GM23338 (cell line): Measurements from ENCODE around the gene MED13. TPM values are rescaled to one million over a fixed set of nuclear protein-coding genes. Genes with fewer than 3 reads are reported as not detected.

Experiments used
- ATAC-seq: fragments of 200-7000 bp; cut with Tn5 transposase; 3 replicates; pipeline ENCODE4 v1.9.1; 2020
- DNase-seq: peaks from one replicate; pipeline ENCODE4 v3.0.0-alpha.2; 2015; ENCODE audit warnings: low spot score
- H2AFZ ChIP-seq: fragments of 200-600 bp; sonication (generic); 2 replicates; pipeline ENCODE4 v1.8.0; 2016; ENCODE audit warnings: antibody characterized with exemption, mild to moderate bottlenecking, moderate library complexity
- H3F3A ChIP-seq: fragments of 200-600 bp; sonication (generic); replicated peaks from 2 replicates; pipeline ENCODE4 v1.8.0; 2017; ENCODE audit warnings: antibody characterized with exemption, mixed run types, low read depth
- H3K27ac ChIP-seq: fragments of 200-600 bp; sonication (generic); 2 replicates; pipeline ENCODE4 v1.6.1; 2016; ENCODE audit warnings: low read depth
- H3K27me3 ChIP-seq: fragments of 200-600 bp; sonication (generic); 2 replicates; pipeline ENCODE4 v1.8.0; 2016; ENCODE audit warnings: mild to moderate bottlenecking, mixed run types, moderate library complexity; ENCODE audit not compliant: insufficient read depth
- H3K36me3 ChIP-seq: fragments of 200-600 bp; sonication (generic); 2 replicates; pipeline ENCODE4 v1.8.0; 2016; ENCODE audit warnings: mild to moderate bottlenecking; ENCODE audit not compliant: insufficient read depth
- H3K4me1 ChIP-seq: fragments of 200-600 bp; sonication (generic); 2 replicates; pipeline ENCODE4 v1.8.0; 2016; ENCODE audit warnings: mild to moderate bottlenecking, moderate library complexity; ENCODE audit not compliant: insufficient read depth
- H3K4me2 ChIP-seq: fragments of 200-600 bp; sonication (generic); 2 replicates; pipeline ENCODE4 v1.7.1; 2017; ENCODE audit warnings: mixed run types
- H3K4me3 ChIP-seq: fragments of 200-600 bp; sonication (generic); 2 replicates; pipeline ENCODE4 v1.6.1; 2016; ENCODE audit warnings: mixed run types
- H3K79me2 ChIP-seq: fragments of 200-600 bp; sonication (generic); replicated peaks from 2 replicates; pipeline ENCODE4 v1.8.0; 2017; ENCODE audit warnings: mild to moderate bottlenecking; ENCODE audit not compliant: insufficient read depth
- H3K9me2 ChIP-seq: fragments of 200-600 bp; sonication (generic); 2 replicates; pipeline ENCODE4 v1.8.0; 2017; ENCODE audit not compliant: insufficient read depth
- H4K20me1 ChIP-seq: fragments of 200-600 bp; sonication (generic); replicated peaks from 2 replicates; pipeline ENCODE4 v1.8.0; 2017; ENCODE audit warnings: mild to moderate bottlenecking; ENCODE audit not compliant: insufficient read depth
- H3K27ac Mint-ChIP-seq: 2 replicates; pipeline ENCODE4 v1.8.0; 2020; ENCODE audit warnings: inconsistent platforms, mild to moderate bottlenecking, moderate library complexity, mixed read lengths
- H3K27me3 Mint-ChIP-seq: 3 replicates; pipeline ENCODE4 v1.8.0; 2022; ENCODE audit warnings: low read depth, mild to moderate bottlenecking, moderate library complexity, mixed read lengths, inconsistent platforms; ENCODE audit not compliant: insufficient read depth, poor library complexity
- H3K36me3 Mint-ChIP-seq: 3 replicates; pipeline ENCODE4 v1.8.0; 2021; ENCODE audit warnings: low read depth, mild to moderate bottlenecking, inconsistent platforms, moderate library complexity, mixed read lengths
- H3K4me1 Mint-ChIP-seq: 3 replicates; pipeline ENCODE4 v1.8.0; 2020; ENCODE audit warnings: mild to moderate bottlenecking, inconsistent platforms, mixed read lengths
- H3K4me3 Mint-ChIP-seq: 3 replicates; pipeline ENCODE4 v1.8.0; 2021; ENCODE audit warnings: moderate library complexity, mild to moderate bottlenecking, inconsistent platforms, mixed read lengths
- H3K9me3 Mint-ChIP-seq: 3 replicates; pipeline ENCODE4 v1.8.0; 2020; ENCODE audit warnings: moderate library complexity, mild to moderate bottlenecking, inconsistent platforms, mixed read lengths
- CREB1 ChIP-seq: fragments of 250-450 bp; sonication (Bioruptor Pico); IDR thresholded peaks from 2 replicates; pipeline ENCODE4 v1.5.0; 2020; ENCODE audit warnings: low read depth, mild to moderate bottlenecking, moderate library complexity
- CTCF ChIP-seq, 2 experiments: fragments of 200-600 bp in 1 of 2; sonication (generic) in 1 of 2; conservative IDR thresholded peaks; 2 replicates each; pipeline versions ENCODE4 v1.5.1 to v1.6.1; 2016 to 2017; ENCODE audit warnings: antibody characterized with exemption in 2 of 2, low read depth in 2 of 2, mild to moderate bottlenecking in 2 of 2, moderate library complexity in 1 of 2
- EZH2 ChIP-seq: fragments of 200-600 bp; sonication (generic); IDR thresholded peaks from one replicate; pipeline ENCODE4 v1.8.0; 2017; ENCODE audit warnings: antibody characterized with exemption, mild to moderate bottlenecking, low read depth; ENCODE audit not compliant: unreplicated experiment
- EZH2phosphoT487 ChIP-seq: fragments of 200-600 bp; sonication (generic); IDR thresholded peaks from one replicate; pipeline ENCODE4 v1.8.1; 2018; ENCODE audit warnings: antibody characterized with exemption; ENCODE audit not compliant: unreplicated experiment
- NANOG ChIP-seq: IDR thresholded peaks from 2 replicates; pipeline ENCODE4 v1.6.1; 2016; ENCODE audit warnings: antibody characterized with exemption, borderline replicate concordance
- REST ChIP-seq: IDR thresholded peaks from one replicate; pipeline ENCODE4 v1.6.1; 2018; ENCODE audit warnings: antibody characterized with exemption; ENCODE audit not compliant: unreplicated experiment
- STAT1 ChIP-seq: IDR thresholded peaks from one replicate; pipeline ENCODE4 v1.6.1; 2016; ENCODE audit warnings: antibody characterized with exemption; ENCODE audit not compliant: unreplicated experiment
- ZNF114 ChIP-seq: fragments of 250-450 bp; sonication (Bioruptor Pico); IDR thresholded peaks from 2 replicates; pipeline ENCODE4 v1.5.0; 2020; ENCODE audit warnings: mild to moderate bottlenecking, moderate library complexity
- ZNF331 ChIP-seq: fragments of 250-450 bp; sonication (Bioruptor Pico); IDR thresholded peaks from 2 replicates; pipeline ENCODE4 v1.5.0; 2020; ENCODE audit warnings: low read depth, mild to moderate bottlenecking, moderate library complexity
- polyA plus RNA-seq: library from polyadenylated mRNA; unstranded; fragments of >200 nt; fragmentation: Nextera tagmentation; extraction: Ambion mirVana; gene quantifications from 2 replicates; pipeline ENCODE4 v1.2.1, GENCODE V29; 2016
- total RNA-seq: library from RNA; depleted of rRNA; stranded (reverse); fragments of >200 nt; shearing (Covaris generic); gene quantifications from 2 replicates; pipeline ENCODE4 v1.2.3, GENCODE V29; 2014
- TF ChIP-seq, protein P1 (sequence below): fragments of 250-450 bp; sonication (Bioruptor Pico); IDR thresholded peaks from 2 replicates; pipeline ENCODE4 v1.5.0; 2020; ENCODE audit warnings: mild to moderate bottlenecking, moderate library complexity

The MED13 gene
- total and polyA plus RNA-seq, 2 experiments from 2014 or later, result 13.0 to 45.8 TPM

DNA sequence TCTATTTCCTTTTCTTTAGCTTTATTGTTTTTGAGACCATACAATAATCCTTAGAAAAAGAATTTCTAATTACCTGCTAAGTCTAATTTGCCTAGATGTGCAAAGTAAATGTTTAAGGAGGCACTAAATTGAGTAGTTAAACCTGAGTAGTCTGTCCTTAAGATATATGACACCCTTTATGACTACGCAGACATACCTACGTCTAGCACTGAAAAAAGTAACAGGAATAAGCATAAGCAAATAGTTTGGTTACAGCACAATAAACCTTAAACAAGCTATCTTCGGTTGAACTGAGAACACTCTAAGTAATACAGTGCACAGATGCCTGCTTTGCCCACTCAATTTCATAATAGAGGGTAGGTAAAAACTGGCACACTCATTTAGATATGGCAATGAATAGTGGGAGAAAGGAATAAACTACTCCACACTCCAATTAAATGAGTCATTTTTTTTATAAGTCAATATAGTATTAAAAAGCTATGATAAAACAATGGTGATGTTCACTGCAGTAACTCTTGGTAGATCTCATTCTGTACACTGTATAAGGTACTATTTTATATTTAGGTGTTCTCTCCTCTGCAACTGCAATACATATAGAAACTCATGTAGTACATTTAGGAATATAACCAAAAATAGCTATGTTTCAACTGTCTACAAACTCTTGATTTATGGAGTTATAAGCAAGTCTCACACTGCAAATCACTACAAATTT is 117.6 kb downstream of the MED13 start (continued):
- TF ChIP-seq REST (no peak), ZNF114 (CRISPR knock-in tag) (no peak), ZNF331 (CRISPR knock-in tag) (no peak), CTCF (conservative IDR thresholded peaks at IDR 0.05; ENCODE audit: low read depth in 2 of 2) (no peak), EZH2 (no peak), STAT1 (no peak)

GRCh38 chr17:61946359-61946758 is 118.7 kb downstream of the MED13 start:
- Histone ChIP-seq H3K9me2 (no peaks in the 10 kb centered on the region), H3K4me2 (no peak overlapping the region), H3K27me3 (no peaks in the 10 kb centered on the region), H4K20me1 (no peaks in the 10 kb centered on the region), H3K4me1 (no peaks in the 10 kb centered on the region), H3K27ac (no peak overlapping the region), H2AFZ (no peak overlapping the region), H3F3A (no peaks in the 10 kb centered on the region), H3K4me3 (no peak overlapping the region), H3K79me2 (no peaks in the 10 kb centered on the region), H3K36me3 (peaks cover 43% of the 10 kb centered on the region)
- Mint-ChIP-seq H3K27ac (no peak overlapping the region), H3K4me1 (no peaks in the 10 kb centered on the region), H3K9me3 (no peaks in the 10 kb centered on the region), H3K27me3 (no peaks in the 10 kb centered on the region), H3K36me3 (peaks cover 53% of the 10 kb centered on the region), H3K4me3 (no peak overlapping the region)
- DNase-seq (no peak), ATAC-seq (no peak)
- TF ChIP-seq NANOG (no peak), EZH2phosphoT487 (no peak), STAT1 (no peak), ZNF331 (CRISPR knock-in tag) (no peak), CREB1 (CRISPR knock-in tag) (no peak), CTCF (conservative IDR thresholded peaks at IDR 0.05; ENCODE audit: low read depth in 2 of 2) (no peak)
- TF ChIP-seq, protein P1, sequence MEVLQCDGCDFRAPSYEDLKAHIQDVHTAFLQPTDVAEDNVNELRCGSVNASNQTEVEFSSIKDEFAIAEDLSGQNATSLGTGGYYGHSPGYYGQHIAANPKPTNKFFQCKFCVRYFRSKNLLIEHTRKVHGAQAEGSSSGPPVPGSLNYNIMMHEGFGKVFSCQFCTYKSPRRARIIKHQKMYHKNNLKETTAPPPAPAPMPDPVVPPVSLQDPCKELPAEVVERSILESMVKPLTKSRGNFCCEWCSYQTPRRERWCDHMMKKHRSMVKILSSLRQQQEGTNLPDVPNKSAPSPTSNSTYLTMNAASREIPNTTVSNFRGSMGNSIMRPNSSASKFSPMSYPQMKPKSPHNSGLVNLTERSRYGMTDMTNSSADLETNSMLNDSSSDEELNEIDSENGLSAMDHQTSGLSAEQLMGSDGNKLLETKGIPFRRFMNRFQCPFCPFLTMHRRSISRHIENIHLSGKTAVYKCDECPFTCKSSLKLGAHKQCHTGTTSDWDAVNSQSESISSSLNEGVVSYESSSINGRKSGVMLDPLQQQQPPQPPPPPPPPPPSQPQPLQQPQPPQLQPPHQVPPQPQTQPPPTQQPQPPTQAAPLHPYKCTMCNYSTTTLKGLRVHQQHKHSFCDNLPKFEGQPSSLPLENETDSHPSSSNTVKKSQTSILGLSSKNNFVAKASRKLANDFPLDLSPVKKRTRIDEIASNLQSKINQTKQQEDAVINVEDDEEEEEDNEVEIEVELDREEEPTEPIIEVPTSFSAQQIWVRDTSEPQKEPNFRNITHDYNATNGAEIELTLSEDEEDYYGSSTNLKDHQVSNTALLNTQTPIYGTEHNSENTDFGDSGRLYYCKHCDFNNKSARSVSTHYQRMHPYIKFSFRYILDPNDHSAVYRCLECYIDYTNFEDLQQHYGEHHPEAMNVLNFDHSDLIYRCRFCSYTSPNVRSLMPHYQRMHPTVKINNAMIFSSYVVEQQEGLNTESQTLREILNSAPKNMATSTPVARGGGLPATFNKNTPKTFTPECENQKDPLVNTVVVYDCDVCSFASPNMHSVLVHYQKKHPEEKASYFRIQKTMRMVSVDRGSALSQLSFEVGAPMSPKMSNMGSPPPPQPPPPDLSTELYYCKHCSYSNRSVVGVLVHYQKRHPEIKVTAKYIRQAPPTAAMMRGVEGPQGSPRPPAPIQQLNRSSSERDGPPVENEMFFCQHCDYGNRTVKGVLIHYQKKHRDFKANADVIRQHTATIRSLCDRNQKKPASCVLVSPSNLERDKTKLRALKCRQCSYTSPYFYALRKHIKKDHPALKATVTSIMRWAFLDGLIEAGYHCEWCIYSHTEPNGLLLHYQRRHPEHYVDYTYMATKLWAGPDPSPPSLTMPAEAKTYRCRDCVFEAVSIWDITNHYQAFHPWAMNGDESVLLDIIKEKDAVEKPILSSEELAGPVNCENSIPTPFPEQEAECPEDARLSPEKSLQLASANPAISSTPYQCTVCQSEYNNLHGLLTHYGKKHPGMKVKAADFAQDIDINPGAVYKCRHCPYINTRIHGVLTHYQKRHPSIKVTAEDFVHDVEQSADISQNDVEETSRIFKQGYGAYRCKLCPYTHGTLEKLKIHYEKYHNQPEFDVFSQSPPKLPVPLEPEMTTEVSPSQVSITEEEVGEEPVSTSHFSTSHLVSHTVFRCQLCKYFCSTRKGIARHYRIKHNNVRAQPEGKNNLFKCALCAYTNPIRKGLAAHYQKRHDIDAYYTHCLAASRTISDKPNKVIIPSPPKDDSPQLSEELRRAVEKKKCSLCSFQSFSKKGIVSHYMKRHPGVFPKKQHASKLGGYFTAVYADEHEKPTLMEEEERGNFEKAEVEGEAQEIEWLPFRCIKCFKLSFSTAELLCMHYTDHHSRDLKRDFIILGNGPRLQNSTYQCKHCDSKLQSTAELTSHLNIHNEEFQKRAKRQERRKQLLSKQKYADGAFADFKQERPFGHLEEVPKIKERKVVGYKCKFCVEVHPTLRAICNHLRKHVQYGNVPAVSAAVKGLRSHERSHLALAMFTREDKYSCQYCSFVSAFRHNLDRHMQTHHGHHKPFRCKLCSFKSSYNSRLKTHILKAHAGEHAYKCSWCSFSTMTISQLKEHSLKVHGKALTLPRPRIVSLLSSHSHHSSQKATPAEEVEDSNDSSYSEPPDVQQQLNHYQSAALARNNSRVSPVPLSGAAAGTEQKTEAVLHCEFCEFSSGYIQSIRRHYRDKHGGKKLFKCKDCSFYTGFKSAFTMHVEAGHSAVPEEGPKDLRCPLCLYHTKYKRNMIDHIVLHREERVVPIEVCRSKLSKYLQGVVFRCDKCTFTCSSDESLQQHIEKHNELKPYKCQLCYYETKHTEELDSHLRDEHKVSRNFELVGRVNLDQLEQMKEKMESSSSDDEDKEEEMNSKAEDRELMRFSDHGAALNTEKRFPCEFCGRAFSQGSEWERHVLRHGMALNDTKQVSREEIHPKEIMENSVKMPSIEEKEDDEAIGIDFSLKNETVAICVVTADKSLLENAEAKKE, result no peak
